ENCODE measurements around the gene EPGN.

GRCh38 chr4:74268643-74269042, 39.6 kb upstream of the EPGN start:
- TF ChIP-seq CTCF (conservative IDR thresholded peaks at IDR 0.05; ENCODE audit: low read length) (no peak), EZH2phosphoT487 (IDR thresholded peaks at IDR 0.05; ENCODE audit: borderline replicate concordance) (no peak)
